ENCODE measurements around the gene MCUB. TPM values are rescaled to one million over a fixed set of nuclear protein-coding genes. Genes with fewer than 3 reads are reported as not detected.

Gene MCUB
- total RNA-seq, 3 donors from 2014 or later: 52.2 to 74.7 (median 62.0) TPM

DNA sequence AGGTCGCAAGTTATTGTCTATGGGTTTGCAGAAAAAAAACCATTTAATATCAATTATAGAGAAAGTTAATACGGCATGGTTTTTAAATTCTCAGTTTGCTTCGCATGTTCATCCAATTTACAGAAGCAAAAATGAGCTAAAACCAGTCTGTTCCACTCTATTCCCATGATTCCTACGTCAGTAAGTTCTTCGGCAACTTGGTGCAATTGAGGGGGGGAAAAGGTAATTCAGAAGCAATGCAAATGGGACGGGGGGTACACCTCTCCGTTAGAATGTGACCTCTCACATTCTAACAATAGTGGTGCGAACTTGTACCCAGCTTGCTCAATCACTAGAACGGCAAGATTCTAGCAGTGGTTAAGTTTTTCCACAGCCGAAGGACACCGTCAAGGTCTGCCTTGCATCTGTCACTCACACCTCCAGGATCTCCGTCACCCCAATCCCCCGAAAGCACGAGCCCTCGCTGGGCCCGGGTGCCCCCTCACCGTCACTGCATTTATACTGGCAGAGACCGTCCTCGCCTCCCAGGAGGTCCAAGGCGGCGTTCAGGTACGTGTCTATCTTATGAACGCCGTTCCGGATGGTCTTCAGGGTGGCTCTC, 169.2 kb downstream of the MCUB start:
- peaks cover 22% of the 10 kb centered on the region for H3K4me1 Mint-ChIP-seq (ENCODE audit: low read depth)
- H3K27me3 Mint-ChIP-seq (ENCODE audit: low read depth): no peaks in the 10 kb centered on the region
- peaks cover 17% of the 10 kb centered on the region for H3K36me3 Mint-ChIP-seq (ENCODE audit: insufficient read depth)
- peak overlapping the region; percentile 87 for H3K4me3 Mint-ChIP-seq
- no peak for ATAC-seq
- no peaks in the 10 kb centered on the region for H3K9me3 Mint-ChIP-seq
- DNase-seq: no peak

GRCh38 chr4:109729718-109730618, 169.9 kb downstream of the MCUB start, which contains the start of gene PLA2G12A:
TSS of gene PLA2G12A (minus strand) at chr4:109730070. CDS start at chr4:109729809, 261 bp downstream.
- Mint-ChIP-seq H3K36me3 (ENCODE audit: insufficient read depth) (peaks cover 14% of the 10 kb centered on the region), H3K27me3 (ENCODE audit: low read depth) (no peaks in the 10 kb centered on the region), H3K4me3 (peak within 1 kb of the TSS; percentile 87), H3K9me3 (no peaks in the 10 kb centered on the region), H3K4me1 (ENCODE audit: low read depth) (peaks cover 22% of the 10 kb centered on the region)
- DNase-seq (peak; percentile 76), ATAC-seq (peak; percentile 90 to 92)

GRCh38 chr4:109730619-109731545, 170.8 kb downstream of the MCUB start:
- Mint-ChIP-seq H3K4me1 (ENCODE audit: low read depth) (peaks cover 21% of the 10 kb centered on the region), H3K36me3 (ENCODE audit: insufficient read depth) (peaks cover 9% of the 10 kb centered on the region), H3K4me3 (peak overlapping the region; percentile 84), H3K27me3 (ENCODE audit: low read depth) (no peaks in the 10 kb centered on the region), H3K9me3 (no peaks in the 10 kb centered on the region)
- DNase-seq (no peak), ATAC-seq (no peak)

- peaks cover 11% of the 10 kb centered on the region for H3K4me1 Mint-ChIP-seq (ENCODE audit: low read depth)
These were observed 173.7 kb downstream of the MCUB start for GRCh38 chr4:109733728-109734127.

GRCh38 chr4:109735566-109736365, 175.7 kb downstream of the MCUB start:
- no peak for DNase-seq
- Mint-ChIP-seq H3K4me3 (no peak overlapping the region), H3K9me3 (no peaks in the 10 kb centered on the region), H3K4me1 (ENCODE audit: low read depth) (no peaks in the 10 kb centered on the region), H3K27me3 (ENCODE audit: low read depth) (peaks cover 8% of the 10 kb centered on the region), H3K36me3 (ENCODE audit: insufficient read depth) (no peaks in the 10 kb centered on the region)
- ATAC-seq: no peak

More at GRCh38 chr4:109733728-109734127, 173.7 kb downstream of the MCUB start:
- no peak for DNase-seq
- Mint-ChIP-seq H3K36me3 (ENCODE audit: insufficient read depth) (no peaks in the 10 kb centered on the region), H3K27me3 (ENCODE audit: low read depth) (peaks cover 5% of the 10 kb centered on the region), H3K9me3 (no peaks in the 10 kb centered on the region), H3K4me3 (no peak overlapping the region)
- ATAC-seq: no peak

Other genes with a start within 250 kb of the MCUB start
- 10 to 100 TPM; 26.3 to 28.7 (median 26.5) TPM for gene SEC24B, start 126.4 kb upstream of the MCUB start, total RNA-seq
- gene CASP6, start 143.2 kb downstream of the MCUB start, total RNA-seq: 10 to 100 TPM; 10.1 to 14.1 (median 11.4) TPM
- 10 to 100 TPM; 12.9 to 18.2 (median 18.2) TPM for gene PLA2G12A, start 169.8 kb downstream of the MCUB start, total RNA-seq
- under 1 TPM; 0.11 to 0.22 (median 0.20) TPM for gene CFI, start 241.8 kb downstream of the MCUB start, total RNA-seq

Measured in activated T-cell treated with anti-CD3 and anti-CD28 coated beads, Interleukin-2, amount 50 U/mL, for 4 hours (primary cell).